Uterus (tissue), 4 donors: ENCODE measurements around the gene PRDM11. TPM values are rescaled to one million over a fixed set of nuclear protein-coding genes. Genes with fewer than 3 reads are reported as not detected.
A peak's percentile ranks its signal among the peaks of the same experiment; 100 is the strongest.

Source experiments
- DNase-seq, 2 donors: peaks; one replicate each; pipeline ENCODE4 v3.0.0-alpha.2; 2019 to 2020
- H3K27ac ChIP-seq, 2 donors: fragments of 200-600 bp; sonication (generic); 1 replicate in 1 of 2; 2 replicates in 1 of 2; pipeline ENCODE4 v1.5.1; 2016 to 2018
- H3K27me3 ChIP-seq, 2 donors: fragments of 200-600 bp; sonication (generic); one replicate each; pipeline ENCODE4 v1.5.1; 2018 to 2019; ENCODE audit warnings: control low read depth in 1 of 2
- H3K36me3 ChIP-seq, 2 donors: fragments of 200-600 bp; sonication (generic); one replicate each; pipeline ENCODE4 v1.5.1; 2019; ENCODE audit warnings: control low read depth in 1 of 2
- H3K4me1 ChIP-seq, 2 donors: fragments of 200-600 bp; sonication (generic); one replicate each; pipeline ENCODE4 v1.5.1; 2018 to 2019; ENCODE audit warnings: control low read depth in 1 of 2
- H3K4me3 ChIP-seq, 2 donors: fragments of 200-600 bp; sonication (generic); 1 replicate in 1 of 2; 2 replicates in 1 of 2; pipeline ENCODE4 v1.5.1; 2018 to 2019; ENCODE audit warnings: mild to moderate bottlenecking in 1 of 2
- H3K9me3 ChIP-seq, 2 donors: fragments of 200-600 bp; sonication (generic); one replicate each; pipeline ENCODE4 v1.5.1; 2019; ENCODE audit warnings: control low read depth in 1 of 2
- CTCF ChIP-seq, 4 experiments: fragments of 200-600 bp in 2 of 4; fragments of 450-650 bp in 2 of 4; sonication (generic) in 2 of 4; IDR thresholded peaks; one replicate each; pipeline ENCODE4 v1.5.1; 2016 to 2019; ENCODE audit warnings: antibody characterized with exemption in 4 of 4, mild to moderate bottlenecking in 2 of 4, moderate library complexity in 1 of 4
- POLR2A ChIP-seq, 2 donors: fragments of 450-650 bp; IDR thresholded peaks; one replicate each; pipeline ENCODE4 v1.6.1; 2016; ENCODE audit warnings: antibody characterized with exemption in 2 of 2, mild to moderate bottlenecking in 1 of 2, moderate library complexity in 1 of 2
- intact Hi-C: fragments of 100-400 bp; cut with DNase I; formaldehyde crosslinking; loops from one replicate; pipeline ENCODE4 v1.15.1; 2023; ENCODE audit warnings: low total_unique reads
- total RNA-seq, 4 donors: library from RNA; depleted of rRNA in 3 of 4; stranded (reverse); fragments of >200 nt in 3 of 4; gene quantifications; one replicate each; pipeline versions ENCODE4 v1.1.0 to v1.2.4, GENCODE V29; 2014 to 2023
- donor health status: DM: yes; HTN: yes; CAD: no.

PRDM11 gene
- total RNA-seq, 4 donors from 2014 or later, result 7.4 to 318 (median 58.5) TPM

DNA sequence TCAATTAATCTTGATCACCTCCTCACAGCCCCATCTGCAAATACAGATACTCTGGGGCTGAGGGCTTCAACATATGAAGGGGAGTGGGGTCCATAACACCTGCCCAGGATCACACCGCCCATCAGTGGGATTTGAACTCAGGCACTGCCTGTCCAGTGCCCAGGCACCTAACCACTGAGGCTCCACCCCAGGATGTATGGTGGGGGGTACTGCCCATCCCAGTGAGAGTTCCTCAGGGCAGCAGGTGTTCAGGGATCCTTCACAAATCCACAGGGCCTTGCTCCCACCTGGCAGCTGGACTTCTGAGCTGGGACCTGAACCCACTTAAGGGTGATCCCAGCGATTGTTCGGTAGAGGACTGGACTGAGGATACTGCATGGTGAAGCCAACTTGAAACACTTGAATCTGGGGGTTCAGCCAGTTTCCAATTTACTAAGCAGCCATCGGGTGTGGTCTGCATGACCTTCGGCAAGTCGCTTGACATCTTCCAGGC, 33.3 kb downstream of the PRDM11 start:
- Histone ChIP-seq H3K4me3 (peak overlapping the region; percentile 50 to 64), H3K36me3 (no peaks in the 10 kb centered on the region), H3K9me3 (no peaks in the 10 kb centered on the region), H3K4me1 (peaks cover 0 to 5% of the 10 kb centered on the region in 2 donors), H3K27me3 (no peaks in the 10 kb centered on the region), H3K27ac (peak overlapping the region; percentile 86 to 87)
- TF ChIP-seq CTCF (IDR thresholded peaks at IDR 0.05), result no peak
- no peak for TF ChIP-seq POLR2A (IDR thresholded peaks at IDR 0.05)
- DNase-seq, result no peak
- intact Hi-C loops, result no loop called here

DNA sequence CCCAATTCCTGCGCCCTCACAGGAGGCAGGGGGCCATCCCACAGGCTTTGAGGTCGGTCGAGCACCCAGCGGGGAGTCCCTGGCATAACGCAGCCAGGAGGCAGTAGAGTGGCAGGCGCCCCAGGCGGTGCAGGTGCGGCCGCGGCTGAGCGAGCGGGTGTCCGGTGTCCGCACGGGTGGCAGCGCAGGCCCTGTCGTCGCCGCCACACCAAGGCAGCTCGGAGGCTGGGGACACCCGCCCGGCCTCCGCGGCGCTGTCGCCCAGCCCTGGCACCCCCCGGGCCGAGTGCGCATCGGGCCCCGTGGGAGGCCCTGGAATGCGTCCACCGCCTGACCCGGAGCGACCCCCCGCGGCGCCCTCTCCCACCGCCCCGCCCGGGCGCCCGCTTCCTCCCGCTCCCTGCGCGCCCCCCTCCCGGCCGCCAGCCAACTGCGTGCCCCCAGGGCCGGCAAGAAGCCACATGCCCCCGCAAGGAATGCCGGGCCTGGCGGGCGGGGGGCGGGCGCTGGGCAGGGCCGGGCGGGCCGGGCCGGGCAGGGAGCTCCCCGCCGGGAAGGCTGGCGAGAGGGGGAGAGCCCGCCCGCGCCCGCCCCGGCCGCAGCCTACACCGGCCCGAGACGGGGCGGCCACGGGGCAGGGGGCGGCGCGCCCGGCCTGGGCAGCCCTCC, 33.9 kb downstream of the PRDM11 start:
- Histone ChIP-seq H3K27ac (peak overlapping the region; percentile 86 to 87), H3K9me3 (no peaks in the 10 kb centered on the region), H3K4me3 (peak overlapping the region; percentile 50 to 64), H3K4me1 (peaks cover 0 to 5% of the 10 kb centered on the region in 2 donors), H3K27me3 (no peaks in the 10 kb centered on the region), H3K36me3 (no peaks in the 10 kb centered on the region)
- intact Hi-C loops, result no loop called here
- TF ChIP-seq POLR2A (IDR thresholded peaks at IDR 0.05) (no peak), CTCF (IDR thresholded peaks at IDR 0.05) (peak; percentile 37 to 63 (median 48))
- DNase-seq, result peak; percentile 53 to 58

DNA sequence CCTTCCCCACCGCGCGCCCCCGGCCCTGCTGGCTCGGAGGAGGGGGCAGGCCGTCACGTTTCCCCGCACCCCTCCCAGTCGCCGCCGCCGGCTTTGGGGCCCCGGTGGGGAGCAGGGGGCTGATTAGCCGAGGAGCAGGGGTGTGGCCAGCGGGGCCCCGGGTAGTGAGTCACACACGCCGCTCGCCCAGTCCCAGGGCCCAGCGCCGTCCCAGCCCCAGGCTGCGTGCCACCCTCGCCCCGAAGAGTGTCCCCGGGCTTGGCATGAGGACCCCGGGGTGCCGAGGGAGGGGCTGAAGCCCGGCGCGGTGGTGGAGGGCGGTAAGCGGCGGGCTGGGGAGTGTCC, 34.4 kb downstream of the PRDM11 start:
- Histone ChIP-seq H3K36me3 (no peaks in the 10 kb centered on the region), H3K9me3 (no peaks in the 10 kb centered on the region), H3K4me1 (peaks cover 0 to 5% of the 10 kb centered on the region in 2 donors), H3K27me3 (no peaks in the 10 kb centered on the region), H3K27ac (peak overlapping the region; percentile 86 to 87), H3K4me3 (peak overlapping the region; percentile 50 to 64)
- TF ChIP-seq POLR2A (IDR thresholded peaks at IDR 0.05), result peak; percentile 10 to 66
- no peak for TF ChIP-seq CTCF (IDR thresholded peaks at IDR 0.05)
- peak; percentile 77 to 79 for DNase-seq
- intact Hi-C loops, result no loop called here

GRCh38 chr11:45181193-45181888, 34.9 kb downstream of the PRDM11 start:
- Histone ChIP-seq H3K27ac (peak overlapping the region; percentile 86 to 87), H3K4me1 (peaks cover 0 to 5% of the 10 kb centered on the region in 2 donors), H3K4me3 (peak overlapping the region; percentile 50 to 64), H3K36me3 (no peaks in the 10 kb centered on the region), H3K9me3 (no peaks in the 10 kb centered on the region), H3K27me3 (no peaks in the 10 kb centered on the region)
- TF ChIP-seq POLR2A (IDR thresholded peaks at IDR 0.05) (no peak), CTCF (IDR thresholded peaks at IDR 0.05) (no peak)
- DNase-seq, result peak in 1 of 2 donors; percentile 30
- intact Hi-C loops, result no loop called here
